Fibroblast of lung (primary cell): ENCODE measurements around the gene ATP2B2. TPM values are rescaled to one million over a fixed set of nuclear protein-coding genes. Genes with fewer than 3 reads are reported as not detected.

Experiments used
- DNase-seq, 2 donors: peaks; one replicate each; pipeline versions ENCODE4 v3.0.0 to v3.0.0-alpha.2; 2010; ENCODE audit warnings: low read depth in 2 of 2
- H2AFZ ChIP-seq: 2 replicates; pipeline ENCODE4 v1.5.1; 2012; ENCODE audit warnings: low read length, control low read depth, inconsistent platforms
- H3K27ac ChIP-seq: 2 replicates; pipeline ENCODE4 v1.5.1; 2011; ENCODE audit warnings: low read length, control low read depth; ENCODE audit not compliant: insufficient read depth
- H3K27me3 ChIP-seq: 2 replicates; pipeline ENCODE4 v1.5.1; 2011; ENCODE audit warnings: mild to moderate bottlenecking, low read length; ENCODE audit not compliant: control insufficient read depth, insufficient read depth
- H3K36me3 ChIP-seq: 2 replicates; pipeline ENCODE4 v1.5.1; 2011; ENCODE audit warnings: low read length; ENCODE audit not compliant: control insufficient read depth, insufficient read depth
- H3K4me1 ChIP-seq: 2 replicates; pipeline ENCODE4 v1.5.1; 2011; ENCODE audit warnings: low read length; ENCODE audit not compliant: control insufficient read depth, insufficient read depth; ENCODE audit errors: extremely low read depth
- H3K4me2 ChIP-seq: 2 replicates; pipeline ENCODE4 v1.5.1; 2011; ENCODE audit warnings: low read length, control low read depth; ENCODE audit not compliant: insufficient read depth; ENCODE audit errors: extremely low read depth
- H3K4me3 ChIP-seq, 4 experiments: fragments of 200-600 bp in 1 of 4; sonication (generic) in 1 of 4; replicated peaks in 1 of 4; 2 replicates each; pipeline ENCODE4 v1.5.1; 2011 to 2016; ENCODE audit warnings: low read length in 4 of 4, low read depth in 3 of 4, mild to moderate bottlenecking in 3 of 4, control low read depth in 2 of 4, inconsistent platforms in 1 of 4, mixed read lengths in 1 of 4; ENCODE audit not compliant: insufficient read depth in 1 of 4; ENCODE audit errors: control extremely low read depth in 1 of 4
- H3K79me2 ChIP-seq: 2 replicates; pipeline ENCODE4 v1.5.1; 2012; ENCODE audit warnings: mild to moderate bottlenecking, low read length, inconsistent platforms; ENCODE audit not compliant: control insufficient read depth, insufficient read depth
- H3K9ac ChIP-seq: 2 replicates; pipeline ENCODE4 v1.5.1; 2011; ENCODE audit warnings: mild to moderate bottlenecking, low read length, control low read depth; ENCODE audit not compliant: insufficient read depth
- H3K9me3 ChIP-seq: 2 replicates; pipeline ENCODE4 v1.5.1; 2012; ENCODE audit warnings: low read depth, low read length; ENCODE audit not compliant: control insufficient read depth, insufficient read depth
- H4K20me1 ChIP-seq: 2 replicates; pipeline ENCODE4 v1.5.1; 2011; ENCODE audit warnings: low read length; ENCODE audit not compliant: control insufficient read depth, insufficient read depth; ENCODE audit errors: extremely low read depth
- CTCF ChIP-seq, 2 donors: IDR thresholded peaks in 1 of 2; conservative IDR thresholded peaks in 1 of 2; 1 replicate in 1 of 2; 2 replicates in 1 of 2; pipeline ENCODE4 v1.5.1; 2011 to 2012; ENCODE audit warnings: low read length in 2 of 2, control low read depth in 1 of 2, inconsistent platforms in 1 of 2, low read depth in 1 of 2, mild to moderate bottlenecking in 1 of 2
- EZH2 ChIP-seq: IDR thresholded peaks from 2 replicates; pipeline ENCODE4 v1.5.1; 2012; ENCODE audit warnings: low read length, control low read depth, mild to moderate bottlenecking; ENCODE audit errors: missing control alignments
- polyA plus RNA-seq, 2 donors: library from polyadenylated mRNA; depleted of rRNA in 1 of 2; stranded (reverse) in 1 of 2; unstranded in 1 of 2; fragments of >200 nt; gene quantifications; 2 replicates each; pipeline ENCODE4 v1.2.1, GENCODE V29; 2011 to 2012; ENCODE audit warnings: missing spikeins in 1 of 2
- total RNA-seq: library from RNA; depleted of rRNA; stranded (reverse); fragments of >200 nt; gene quantifications from 2 replicates; pipeline ENCODE4 v1.2.1, GENCODE V29; 2014

The ATP2B2 gene
- total and polyA plus RNA-seq, 2 donors (not counting 1 experiment from before 2014, with no cell fraction given), result not detected

- Histone ChIP-seq H3K9ac (no peak overlapping the region), H3K4me2 (no peak overlapping the region), H3K9me3 (no peaks in the 10 kb centered on the region), H4K20me1 (no peaks in the 10 kb centered on the region), H3K4me3 (no peak overlapping the region), H3K4me1 (no peaks in the 10 kb centered on the region), H3K27ac (no peak overlapping the region), H3K27me3 (no peaks in the 10 kb centered on the region), H3K36me3 (no peaks in the 10 kb centered on the region), H2AFZ (no peak overlapping the region), H3K79me2 (no peaks in the 10 kb centered on the region)
- TF ChIP-seq CTCF (conservative IDR thresholded peaks at IDR 0.05 in 1 of 2, IDR thresholded peaks at IDR 0.05 in 1 of 2; ENCODE audit: low read depth in 1 of 2, low read length in 2 of 2), result no peak
- no peak for TF ChIP-seq EZH2
- no peak for DNase-seq
Observed at GRCh38 chr3:10522646-10523303, 17.4 kb upstream of the ATP2B2 start.

GRCh38 chr3:10521772-10522441 is 16.5 kb upstream of the ATP2B2 start:
- H3K4me3 ChIP-seq, result no peak overlapping the region
- H2AFZ ChIP-seq, result no peak overlapping the region
- no peaks in the 10 kb centered on the region for H3K9me3 ChIP-seq
- no peaks in the 10 kb centered on the region for H3K4me1 ChIP-seq
- H3K4me2 ChIP-seq, result no peak overlapping the region
- no peaks in the 10 kb centered on the region for H4K20me1 ChIP-seq
- no peak overlapping the region for H3K27ac ChIP-seq
- H3K36me3 ChIP-seq, result no peaks in the 10 kb centered on the region
- TF ChIP-seq CTCF (conservative IDR thresholded peaks at IDR 0.05 in 1 of 2, IDR thresholded peaks at IDR 0.05 in 1 of 2; ENCODE audit: low read depth in 1 of 2, low read length in 2 of 2), result no peak
- no peak for TF ChIP-seq EZH2
- H3K79me2 ChIP-seq, result no peaks in the 10 kb centered on the region
- H3K27me3 ChIP-seq, result no peaks in the 10 kb centered on the region
- no peak for DNase-seq
- H3K9ac ChIP-seq, result no peak overlapping the region

GRCh38 chr3:10520072-10520471 is 14.7 kb upstream of the ATP2B2 start:
- Histone ChIP-seq H3K4me1 (no peaks in the 10 kb centered on the region), H3K36me3 (no peaks in the 10 kb centered on the region), H3K4me3 (no peak overlapping the region), H3K9me3 (no peaks in the 10 kb centered on the region), H4K20me1 (no peaks in the 10 kb centered on the region), H3K79me2 (no peaks in the 10 kb centered on the region), H3K4me2 (no peak overlapping the region), H3K27me3 (peaks cover 6% of the 10 kb centered on the region), H3K9ac (no peak overlapping the region), H3K27ac (no peak overlapping the region), H2AFZ (no peak overlapping the region)
- TF ChIP-seq CTCF (conservative IDR thresholded peaks at IDR 0.05 in 1 of 2, IDR thresholded peaks at IDR 0.05 in 1 of 2; ENCODE audit: low read depth in 1 of 2, low read length in 2 of 2) (no peak), EZH2 (no peak)
- DNase-seq, result no peak
